Activated naive CD4-positive, alpha-beta T cell (primary cell): ENCODE measurements around the gene TOM1.

Experiments used
- DNase-seq, 4 experiments: peaks; one replicate each; lab custom pipeline; 2025; lab: John Stamatoyannopoulos, UW

Gene TOM1

GRCh38 chr22:35307372-35307771 lies 7.7 kb downstream of the TOM1 start:
- no peak for DNase-seq

GRCh38 chr22:35307892-35308291 lies 8.2 kb downstream of the TOM1 start:
- DNase-seq = no peak

GRCh38 chr22:35308480-35309021 lies 8.9 kb downstream of the TOM1 start:
- DNase-seq = no peak

- DNase-seq = no peak
Observed at GRCh38 chr22:35310556-35311550, 11.2 kb downstream of the TOM1 start.

GRCh38 chr22:35311551-35311999 lies 11.9 kb downstream of the TOM1 start:
- no peak for DNase-seq

- DNase-seq = no peak
Observed at GRCh38 chr22:35312198-35313059, 12.7 kb downstream of the TOM1 start.

GRCh38 chr22:35313311-35314121 lies 13.8 kb downstream of the TOM1 start:
- no peak for DNase-seq

GRCh38 chr22:35314161-35314942 lies 14.7 kb downstream of the TOM1 start:
- DNase-seq = no peak

- no peak for DNase-seq
Observed at GRCh38 chr22:35315141-35315854, 15.6 kb downstream of the TOM1 start.

GRCh38 chr22:35315855-35316745 lies 16.4 kb downstream of the TOM1 start:
- DNase-seq = no peak

- DNase-seq = no peak
Observed at GRCh38 chr22:35316751-35317150, 17.1 kb downstream of the TOM1 start.

- DNase-seq = no peak
Observed at GRCh38 chr22:35317680-35318290, 18.1 kb downstream of the TOM1 start.

GRCh38 chr22:35318346-35319215 lies 18.9 kb downstream of the TOM1 start:
- DNase-seq = no peak

- no peak for DNase-seq
Observed at GRCh38 chr22:35319244-35319985, 19.7 kb downstream of the TOM1 start.

GRCh38 chr22:35322126-35322525 lies 22.4 kb downstream of the TOM1 start:
- DNase-seq = no peak

GRCh38 chr22:35322893-35323292 lies 23.2 kb downstream of the TOM1 start:
- DNase-seq = no peak

- no peak for DNase-seq
Observed at GRCh38 chr22:35323305-35323704, 23.6 kb downstream of the TOM1 start.
